Ramos (cell line): ENCODE data around the gene IL17D.

ENCODE experiments used
- in situ Hi-C: fragments of 300-500 bp; cut with MboI; formaldehyde crosslinking; loops from one replicate; pipeline ENCODE4 v1.14.3; 2022; ENCODE audit warnings: low sequenced_read_pairs; ENCODE audit not compliant: unreplicated experiment

Gene IL17D

GRCh38 chr13:20769834-20770233 lies 66.3 kb downstream of the IL17D start:
- in situ Hi-C loops = no loop called here
